GM13977 (cell line): ENCODE results near the gene DPM3.

ENCODE experiments used
- DNase-seq: peaks from one replicate; pipeline ENCODE4 v3.0.0; 2012; ENCODE audit warnings: low spot score
- in situ Hi-C: fragments of 300-500 bp; cut with MboI; formaldehyde crosslinking; loops from one replicate; pipeline ENCODE4 v1.12.0; 2022; ENCODE audit warnings: low sequenced_read_pairs, low pct_unique_long_range_greater_than_20kb, mixed read lengths, inconsistent platforms; ENCODE audit not compliant: unreplicated experiment
- TF ChIP-seq, protein P1 (sequence below): IDR thresholded peaks from 2 replicates; pipeline ENCODE4 v1.5.1; 2012; ENCODE audit warnings: mild to moderate bottlenecking, control low read depth; ENCODE audit not compliant: insufficient read depth; ENCODE audit errors: extremely low read depth, missing control alignments

The DPM3 gene

DNA sequence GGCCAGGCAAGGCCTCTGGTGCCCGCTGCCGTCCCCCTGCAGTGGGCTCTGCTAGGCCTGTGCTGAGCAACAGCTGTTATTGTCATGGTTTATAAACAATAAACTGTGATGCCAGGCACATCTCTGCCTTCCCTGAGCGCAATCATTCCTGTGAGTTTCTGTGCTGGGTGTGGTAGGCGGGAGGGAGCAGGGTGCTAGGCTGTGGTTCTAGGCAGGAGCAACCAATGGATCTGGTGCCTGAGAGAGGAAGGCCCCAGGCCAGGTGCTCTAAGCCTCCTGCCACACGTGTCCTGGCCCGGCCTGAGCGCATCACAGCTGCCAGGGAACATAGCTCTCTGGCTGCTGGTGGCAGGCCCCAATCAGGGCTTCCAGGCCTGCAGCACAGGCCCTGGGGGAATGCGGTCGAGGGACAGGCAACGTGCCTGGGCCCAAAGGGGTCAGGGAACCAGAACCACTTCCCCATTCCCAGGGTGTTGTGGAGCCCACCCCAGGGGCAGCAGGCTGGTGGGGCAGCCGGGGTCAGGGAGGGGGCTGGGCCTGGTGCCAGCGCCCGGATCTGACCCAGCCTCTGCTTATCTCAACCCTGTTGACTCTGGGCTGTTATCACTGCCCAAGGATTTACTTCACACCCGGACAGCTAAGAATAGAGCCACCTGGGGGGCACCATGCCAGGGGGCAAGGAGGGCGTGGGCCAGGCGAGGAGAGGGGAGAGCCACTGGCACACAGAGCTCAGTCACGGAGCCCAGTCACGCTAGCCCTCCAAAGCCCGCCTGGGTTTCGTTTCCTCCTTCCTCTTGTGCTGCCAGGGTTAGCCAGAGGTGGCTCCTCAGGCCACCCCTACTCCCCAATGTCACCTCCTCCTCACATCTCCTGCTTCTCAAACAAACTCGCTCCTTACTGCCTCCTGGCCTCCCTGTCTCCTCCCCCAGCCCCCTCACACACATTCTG lies 44.8 kb upstream of the DPM3 start:
- in situ Hi-C loops: no loop called here
- TF ChIP-seq, protein P1, sequence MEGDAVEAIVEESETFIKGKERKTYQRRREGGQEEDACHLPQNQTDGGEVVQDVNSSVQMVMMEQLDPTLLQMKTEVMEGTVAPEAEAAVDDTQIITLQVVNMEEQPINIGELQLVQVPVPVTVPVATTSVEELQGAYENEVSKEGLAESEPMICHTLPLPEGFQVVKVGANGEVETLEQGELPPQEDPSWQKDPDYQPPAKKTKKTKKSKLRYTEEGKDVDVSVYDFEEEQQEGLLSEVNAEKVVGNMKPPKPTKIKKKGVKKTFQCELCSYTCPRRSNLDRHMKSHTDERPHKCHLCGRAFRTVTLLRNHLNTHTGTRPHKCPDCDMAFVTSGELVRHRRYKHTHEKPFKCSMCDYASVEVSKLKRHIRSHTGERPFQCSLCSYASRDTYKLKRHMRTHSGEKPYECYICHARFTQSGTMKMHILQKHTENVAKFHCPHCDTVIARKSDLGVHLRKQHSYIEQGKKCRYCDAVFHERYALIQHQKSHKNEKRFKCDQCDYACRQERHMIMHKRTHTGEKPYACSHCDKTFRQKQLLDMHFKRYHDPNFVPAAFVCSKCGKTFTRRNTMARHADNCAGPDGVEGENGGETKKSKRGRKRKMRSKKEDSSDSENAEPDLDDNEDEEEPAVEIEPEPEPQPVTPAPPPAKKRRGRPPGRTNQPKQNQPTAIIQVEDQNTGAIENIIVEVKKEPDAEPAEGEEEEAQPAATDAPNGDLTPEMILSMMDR: peak; percentile 25
- peak; percentile 83 for DNase-seq

DNA sequence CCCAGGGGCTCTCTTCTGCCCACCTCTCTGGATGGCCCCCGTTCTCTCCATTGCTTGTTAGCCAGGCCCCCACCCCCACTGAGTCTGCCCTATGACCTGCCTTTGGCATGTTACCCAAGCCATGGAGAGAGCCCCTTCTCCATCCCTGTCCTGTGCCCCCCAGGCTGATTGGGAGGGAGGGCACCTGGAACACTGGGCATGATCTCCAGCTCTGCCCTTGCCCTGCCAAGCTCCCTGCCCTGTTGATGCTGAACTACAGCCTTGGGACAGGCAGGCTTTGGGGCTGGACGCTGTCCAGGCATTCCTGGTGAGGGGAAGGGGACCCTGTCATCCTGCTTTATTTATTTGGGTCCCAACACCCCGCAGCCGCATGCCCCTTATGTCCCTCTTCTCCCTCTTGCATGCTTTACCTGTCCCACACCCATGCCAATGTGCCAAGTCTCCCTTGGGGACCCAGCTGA lies 44.0 kb upstream of the DPM3 start:
- TF ChIP-seq, protein P1: no peak
- in situ Hi-C loops: no loop called here

DNA sequence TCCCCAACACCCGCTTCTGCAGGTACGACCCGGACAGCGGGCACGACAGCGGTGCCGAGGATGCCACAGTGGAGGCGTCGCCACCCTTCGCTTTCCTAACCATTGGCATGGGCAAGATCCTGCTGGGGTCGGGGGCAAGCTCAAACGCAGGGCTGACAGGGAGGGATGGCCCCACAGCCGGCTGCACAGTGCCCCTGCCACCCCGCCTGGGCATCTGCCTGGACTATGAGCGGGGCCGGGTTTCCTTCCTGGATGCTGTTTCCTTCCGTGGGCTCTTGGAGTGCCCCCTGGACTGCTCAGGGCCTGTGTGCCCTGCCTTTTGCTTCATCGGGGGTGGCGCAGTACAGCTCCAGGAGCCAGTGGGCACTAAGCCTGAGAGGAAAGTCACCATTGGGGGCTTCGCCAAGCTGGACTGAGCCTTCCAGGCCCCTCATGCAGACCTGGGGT lies 43.5 kb upstream of the DPM3 start:
- in situ Hi-C loops: no loop called here

More for the DNA sequence above, 44.0 kb upstream of the DPM3 start:
- DNase-seq: no peak

DNA sequence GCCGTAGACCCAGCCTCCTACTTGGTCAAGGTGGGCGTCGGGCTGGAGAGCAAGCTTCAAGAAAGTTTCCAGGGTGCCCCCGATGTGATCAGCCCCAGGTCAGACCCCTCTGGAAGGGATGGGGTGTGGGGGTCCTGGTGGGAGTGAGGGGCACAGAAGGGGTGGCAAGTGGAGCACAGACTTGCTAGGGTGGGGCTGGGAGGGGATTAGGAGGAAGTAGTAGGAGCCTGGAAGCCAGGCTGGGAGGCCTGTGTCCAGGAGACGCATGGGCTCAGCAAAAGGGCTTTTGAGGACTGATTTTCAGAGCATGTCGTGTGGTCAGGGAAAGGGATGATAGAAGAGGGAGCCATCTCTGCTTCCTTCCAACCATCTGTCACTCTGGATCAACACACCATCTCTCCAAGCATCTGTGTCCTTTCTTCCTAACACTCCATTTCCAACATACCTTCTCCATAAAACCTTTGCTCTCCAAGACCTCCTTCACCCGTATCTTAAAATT lies 41.8 kb upstream of the DPM3 start:
- TF ChIP-seq, protein P1: no peak
- in situ Hi-C loops: no loop called here
- no peak for DNase-seq

More for the DNA sequence above, 43.5 kb upstream of the DPM3 start:
- no peak for DNase-seq
- TF ChIP-seq, protein P1: no peak

DNA sequence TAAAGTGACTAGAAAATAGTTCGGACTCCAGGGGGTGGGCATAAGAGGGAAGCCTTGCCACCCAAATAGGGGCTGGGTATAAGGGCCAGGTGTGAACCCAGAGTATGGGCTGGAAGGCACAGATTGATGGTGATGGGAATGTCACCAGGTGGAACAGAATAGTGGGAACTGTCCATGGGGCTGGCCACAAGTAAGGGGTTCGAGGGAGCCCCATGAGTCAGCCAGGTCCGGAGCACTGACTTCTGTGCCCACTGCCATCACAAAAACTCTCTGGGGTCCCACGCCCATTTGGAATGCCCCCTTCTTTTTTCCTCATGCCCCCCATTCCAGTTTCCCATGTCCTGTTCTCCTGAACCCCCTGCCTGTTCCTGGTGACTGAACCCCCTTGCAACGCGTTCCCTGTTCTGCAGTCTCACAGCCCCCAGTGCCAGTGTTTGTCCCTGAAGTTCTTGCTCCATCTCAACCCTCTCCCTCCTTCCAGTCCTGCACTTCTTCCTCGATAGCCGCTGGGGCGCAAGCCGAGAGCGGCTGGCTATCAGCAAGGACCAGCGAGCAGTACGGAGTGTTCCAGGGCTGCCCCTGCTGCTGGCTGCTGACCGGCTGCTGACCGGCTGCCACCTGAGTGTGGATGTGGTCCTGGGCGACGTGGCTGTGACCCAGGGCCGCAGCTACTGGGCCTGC lies 41.2 kb upstream of the DPM3 start:
- in situ Hi-C loops: no loop called here
- TF ChIP-seq, protein P1: no peak
- DNase-seq: no peak
